HG03439 (cell line): ENCODE data around the gene MAP3K6.
A peak's percentile ranks its signal among the peaks of the same experiment; 100 is the strongest.
"Not testable (repeated sequence)": the region's sequence is repeated elsewhere in the genome, so short reads cannot be mapped to it uniquely, and the experiment has no call there.

Experiments used
- ATAC-seq: cut with Tn5 transposase; IDR thresholded peaks from one replicate; pipeline ENCODE4 v1.9.1; 2021; ENCODE audit warnings: mild to moderate bottlenecking, moderate library complexity; ENCODE audit not compliant: unreplicated experiment

The MAP3K6 gene

GRCh38 chr1:27397110-27397509 is 30.3 kb upstream of the MAP3K6 start:
- ATAC-seq: no peak

- no peak for ATAC-seq
Measured at GRCh38 chr1:27395441-27396195, 28.9 kb upstream of the MAP3K6 start.

GRCh38 chr1:27394925-27395324 is 28.2 kb upstream of the MAP3K6 start:
- no peak for ATAC-seq

- no peak for ATAC-seq
Measured at GRCh38 chr1:27394282-27394658, 27.5 kb upstream of the MAP3K6 start.

GRCh38 chr1:27393641-27394281 is 27.0 kb upstream of the MAP3K6 start:
- ATAC-seq: no peak

- ATAC-seq: no peak
Measured at GRCh38 chr1:27392778-27393635, 26.2 kb upstream of the MAP3K6 start.

GRCh38 chr1:27392096-27392777 is 25.5 kb upstream of the MAP3K6 start, which contains the start of gene GPR3:
TSS of gene GPR3 (plus strand) at chr1:27392622. CDS start at chr1:27393799, 1,177 bp downstream.
- ATAC-seq: peak; percentile 68

- no peak for ATAC-seq
Measured at GRCh38 chr1:27391511-27392095, 24.8 kb upstream of the MAP3K6 start.

GRCh38 chr1:27388337-27389005 is 21.7 kb upstream of the MAP3K6 start:
- ATAC-seq: no peak

GRCh38 chr1:27384797-27385196 is 18.0 kb upstream of the MAP3K6 start:
- not testable (repeated sequence) for ATAC-seq

- no peak for ATAC-seq
Measured at GRCh38 chr1:27383661-27384060, 16.9 kb upstream of the MAP3K6 start.

- no peak for ATAC-seq
Measured at GRCh38 chr1:27383039-27383605, 16.4 kb upstream of the MAP3K6 start, which contains the start of gene CD164L2. TSS of gene CD164L2 (minus strand) at chr1:27383333. CDS start at chr1:27383239, 94 bp downstream.

GRCh38 chr1:27381969-27382762 is 15.4 kb upstream of the MAP3K6 start:
- no peak for ATAC-seq

GRCh38 chr1:27380766-27381733 is 14.3 kb upstream of the MAP3K6 start:
- ATAC-seq: no peak

- no peak for ATAC-seq
Measured at GRCh38 chr1:27380224-27380623, 13.5 kb upstream of the MAP3K6 start.

GRCh38 chr1:27379564-27380122 is 12.9 kb upstream of the MAP3K6 start:
- ATAC-seq: no peak

GRCh38 chr1:27377760-27378495 is 11.2 kb upstream of the MAP3K6 start:
- ATAC-seq: no peak
